HG02623 (cell line): ENCODE results near the gene CENPX.

ENCODE experiments used
- ATAC-seq: cut with Tn5 transposase; IDR thresholded peaks from one replicate; pipeline ENCODE4 v1.9.1; 2021; ENCODE audit warnings: moderate library complexity; ENCODE audit not compliant: unreplicated experiment

CENPX gene

GRCh38 chr17:82012640-82013295, 9.9 kb downstream of the CENPX start:
- ATAC-seq, result no peak

GRCh38 chr17:82012261-82012639, 10.4 kb downstream of the CENPX start:
- no peak for ATAC-seq

- no peak for ATAC-seq
These were observed 11.0 kb downstream of the CENPX start for GRCh38 chr17:82011617-82012187.

- no peak for ATAC-seq
These were observed 11.8 kb downstream of the CENPX start for GRCh38 chr17:82010575-82011525.

- no peak for ATAC-seq
These were observed 13.3 kb downstream of the CENPX start for GRCh38 chr17:82009413-82009812.

GRCh38 chr17:82008941-82009405, 13.7 kb downstream of the CENPX start:
- no peak for ATAC-seq

GRCh38 chr17:82008258-82008940, 14.3 kb downstream of the CENPX start:
- no peak for ATAC-seq

- ATAC-seq, result no peak
These were observed 15.0 kb downstream of the CENPX start for GRCh38 chr17:82007495-82008257.

- no peak for ATAC-seq
These were observed 15.5 kb downstream of the CENPX start for GRCh38 chr17:82007228-82007494.

GRCh38 chr17:82006468-82007227, 16.0 kb downstream of the CENPX start:
- no peak for ATAC-seq

GRCh38 chr17:82005701-82006348, 16.9 kb downstream of the CENPX start:
- no peak for ATAC-seq

- no peak for ATAC-seq
These were observed 17.9 kb downstream of the CENPX start for GRCh38 chr17:82004517-82005455.

- no peak for ATAC-seq
These were observed 19.0 kb downstream of the CENPX start for GRCh38 chr17:82003411-82004381.

- ATAC-seq, result no peak
These were observed 21.1 kb downstream of the CENPX start for GRCh38 chr17:82001571-82002056.

- no peak for ATAC-seq
These were observed 21.7 kb downstream of the CENPX start for GRCh38 chr17:82000803-82001570.
